NK-92 (cell line): Measurements from ENCODE around the gene RPL38.
"Not testable (repeated sequence)": the region's sequence is repeated elsewhere in the genome, so short reads cannot be mapped to it uniquely, and the experiment has no call there.

Experiments used
- DNase-seq: peaks from one replicate; lab custom pipeline; 2025; ENCODE audit not compliant: unreplicated experiment; lab: John Stamatoyannopoulos, UW

RPL38 gene

DNA sequence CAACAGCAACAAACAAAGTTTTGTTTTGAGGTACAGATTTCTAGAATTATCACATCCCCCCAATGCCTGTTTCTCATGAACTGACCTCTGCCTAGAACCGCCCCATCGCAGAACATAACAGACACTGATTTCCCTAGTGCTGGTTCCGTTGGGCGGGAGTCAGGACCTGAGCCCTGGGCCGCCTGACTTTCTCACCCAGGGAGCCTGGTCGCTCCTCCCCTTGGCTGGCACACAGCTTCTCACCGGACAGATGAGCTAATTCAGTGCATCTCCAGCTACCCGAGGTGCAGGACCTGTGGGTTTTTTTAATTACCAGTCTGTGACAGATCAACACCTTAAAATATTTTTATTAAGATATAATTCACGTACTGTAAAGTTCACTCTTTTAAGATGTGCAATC is 20.1 kb upstream of the RPL38 start:
- no peak for DNase-seq

- DNase-seq: no peak
Measured at GRCh38 chr17:74185571-74186185, 17.8 kb upstream of the RPL38 start.

- no peak for DNase-seq
Measured at GRCh38 chr17:74186498-74186897, 17.0 kb upstream of the RPL38 start.

DNA sequence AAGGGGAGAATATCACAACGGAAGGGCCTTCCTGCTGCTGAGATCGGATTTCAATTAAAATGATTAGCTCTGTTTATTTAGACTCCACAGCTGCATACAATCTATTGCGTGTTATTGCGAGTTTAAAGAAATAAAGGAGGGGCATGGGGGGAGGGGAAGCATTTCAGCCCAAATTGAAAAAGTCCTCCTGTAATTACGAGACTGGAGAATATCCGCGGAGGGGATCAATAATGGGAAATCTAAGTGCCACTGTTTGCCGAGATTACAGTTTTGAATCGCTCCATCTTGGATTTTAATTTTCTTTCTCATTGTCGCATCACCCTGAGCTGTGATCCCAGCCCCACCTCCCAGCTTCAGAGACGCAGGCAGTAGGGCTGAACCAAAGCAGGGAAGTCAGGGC is 15.7 kb upstream of the RPL38 start:
- DNase-seq: no peak

GRCh38 chr17:74188687-74189086 is 14.8 kb upstream of the RPL38 start:
- DNase-seq: not testable (repeated sequence)

GRCh38 chr17:74190154-74190553 is 13.3 kb upstream of the RPL38 start:
- DNase-seq: no peak

- no peak for DNase-seq
Measured at GRCh38 chr17:74190807-74191406, 12.6 kb upstream of the RPL38 start.

GRCh38 chr17:74192950-74193781 is 10.3 kb upstream of the RPL38 start:
- DNase-seq: no peak

GRCh38 chr17:74194682-74195081 is 8.8 kb upstream of the RPL38 start:
- no peak for DNase-seq

GRCh38 chr17:74196541-74197317 is 6.7 kb upstream of the RPL38 start:
- DNase-seq: no peak

GRCh38 chr17:74197801-74198200 is 5.7 kb upstream of the RPL38 start:
- no peak for DNase-seq

DNA sequence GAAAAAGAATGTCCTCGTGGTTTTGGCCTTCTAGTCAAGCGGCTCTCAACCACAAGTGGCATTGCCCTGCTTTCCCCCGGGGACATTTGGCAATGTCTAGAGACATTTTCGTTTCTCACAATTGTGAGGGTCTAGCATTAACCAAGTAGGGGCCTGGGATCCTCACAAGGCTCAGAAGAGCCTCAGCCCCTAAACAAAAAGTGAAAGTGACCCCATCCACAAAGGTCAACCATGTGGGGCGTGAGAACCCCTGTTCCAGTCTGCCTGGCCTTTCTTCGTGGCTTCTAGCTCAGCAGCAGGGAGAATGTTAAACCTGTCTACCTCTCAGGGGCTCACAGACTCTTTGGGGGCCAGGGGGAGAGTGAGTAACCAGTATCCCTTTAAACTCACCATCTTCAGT is 4.8 kb upstream of the RPL38 start:
- no peak for DNase-seq

- DNase-seq: no peak
Measured at GRCh38 chr17:74199306-74200092, 4.0 kb upstream of the RPL38 start.

DNA sequence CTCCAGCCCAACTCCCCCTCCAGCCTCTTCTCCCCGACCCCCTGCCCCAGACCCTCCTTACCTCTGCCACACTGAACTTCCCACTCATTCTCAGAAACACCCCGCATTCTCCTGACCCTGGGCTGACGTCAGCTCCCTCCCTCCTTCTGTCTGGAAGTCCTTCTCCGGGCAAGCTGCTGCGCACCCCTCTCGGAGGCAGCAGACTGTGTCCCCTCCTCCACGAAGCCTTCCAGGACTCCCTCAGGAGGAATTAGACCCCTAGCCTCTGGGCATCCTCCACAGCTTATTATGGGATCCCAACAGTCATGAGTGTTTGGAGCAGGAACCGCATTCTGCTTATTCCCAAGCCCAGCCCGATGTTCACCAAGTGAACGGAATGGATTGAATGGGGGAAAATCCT is 3.4 kb upstream of the RPL38 start:
- no peak for DNase-seq

- DNase-seq: no peak
Measured at GRCh38 chr17:74201250-74201649, 2.2 kb upstream of the RPL38 start.

GRCh38 chr17:74201948-74202347 is 1.5 kb upstream of the RPL38 start:
- no peak for DNase-seq

DNA sequence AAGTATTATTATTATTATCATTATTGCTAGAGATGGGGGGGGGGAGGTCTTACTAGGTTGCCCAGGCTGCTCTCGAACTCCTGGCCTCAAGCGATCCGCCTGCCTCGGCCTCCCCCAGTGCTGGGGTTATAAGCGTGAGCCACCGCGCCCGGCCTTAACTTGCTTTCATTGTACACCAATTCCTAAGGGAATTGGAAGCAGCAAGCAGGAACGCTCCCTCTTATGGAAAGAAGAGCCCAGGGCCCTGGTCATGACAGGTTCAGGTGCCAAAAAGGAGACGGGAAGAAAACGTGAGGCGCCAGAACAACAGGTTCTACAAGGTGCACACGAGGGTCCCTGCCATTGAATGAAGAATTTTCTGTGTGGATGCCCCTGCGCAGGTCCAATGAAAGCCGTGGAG is 540 bp upstream of the RPL38 start:
- no peak for DNase-seq

GRCh38 chr17:74204474-74204873 is 996 bp downstream of the RPL38 start:
- no peak for DNase-seq

DNA sequence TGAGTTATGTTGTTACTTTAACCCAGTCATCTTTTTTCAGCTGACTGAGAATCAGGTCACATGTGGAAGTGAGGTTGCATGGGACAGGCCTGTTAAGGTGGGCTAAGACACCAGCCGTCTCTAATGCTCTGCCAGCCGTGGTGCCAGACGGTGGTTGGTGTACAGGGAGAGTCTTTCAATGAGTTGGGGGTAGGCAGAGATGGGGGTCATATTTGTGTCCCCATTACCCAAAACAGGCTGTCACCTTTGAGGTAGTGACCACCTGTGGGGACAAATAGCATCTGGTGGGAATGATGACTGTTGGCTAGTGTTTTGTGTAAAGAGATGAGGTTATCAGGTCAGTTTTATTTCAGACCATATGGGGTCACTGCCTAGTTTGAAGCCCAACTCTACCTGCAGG is 1.8 kb downstream of the RPL38 start:
- no peak for DNase-seq

DNA sequence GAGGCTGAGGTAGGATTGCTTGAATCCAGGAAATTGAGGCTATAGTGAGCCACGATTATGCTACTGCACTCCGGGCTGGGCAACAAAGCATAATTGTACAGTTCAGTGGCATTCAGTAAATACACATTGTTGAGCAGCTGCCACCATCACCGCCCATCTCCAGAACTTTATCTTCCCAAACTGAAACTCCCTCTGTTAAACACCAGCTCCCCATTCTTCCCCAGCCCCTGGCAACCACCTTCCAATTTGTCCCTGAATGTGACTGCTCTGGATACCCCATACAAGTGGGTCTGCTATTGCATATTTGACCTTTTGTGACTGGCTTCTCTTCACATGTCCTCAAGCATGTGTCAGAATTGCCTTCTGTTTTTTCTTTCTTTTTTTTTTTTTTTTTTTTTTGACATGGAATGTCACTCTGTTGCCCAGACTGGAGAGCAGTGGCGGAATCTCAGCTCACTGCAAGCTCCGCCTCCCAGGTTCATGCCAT is 2.9 kb downstream of the RPL38 start:
- DNase-seq: no peak
